ENCODE results near the gene CMSS1.

CMSS1 gene

DNA sequence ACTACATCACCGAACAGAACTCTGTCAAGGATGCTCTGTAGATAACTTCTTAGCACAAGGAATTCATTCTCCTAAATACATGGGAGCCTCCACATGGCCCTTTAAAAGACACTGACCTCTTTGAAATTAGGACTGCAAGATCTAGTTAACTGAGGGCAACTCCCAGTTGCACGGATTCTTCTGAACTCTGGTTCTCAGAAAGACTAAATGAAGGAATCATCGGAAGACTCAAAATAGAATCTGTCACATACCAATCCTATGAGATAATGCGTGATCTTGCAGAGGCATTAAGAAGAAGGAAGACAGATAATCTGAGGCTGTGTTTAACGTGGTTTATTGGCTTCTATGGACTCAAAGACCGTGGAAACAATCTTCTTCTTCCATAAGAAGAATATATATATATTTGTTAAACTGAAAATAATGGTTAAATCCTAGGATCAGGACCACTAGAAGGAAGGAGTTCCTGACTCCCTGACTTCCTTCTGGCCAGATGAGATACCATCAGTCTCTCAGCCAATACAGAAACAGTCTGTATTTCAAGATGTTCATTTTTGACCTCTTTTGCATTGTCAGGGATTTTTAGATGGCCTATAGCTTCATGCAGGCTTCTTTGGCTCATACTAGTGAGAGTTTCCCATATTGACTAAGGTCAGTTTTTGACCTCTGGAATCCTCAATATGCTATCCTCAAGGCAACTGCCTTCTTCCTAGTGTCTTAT lies 409.2 kb downstream of the CMSS1 start:
- TF ChIP-seq REST (IDR thresholded peaks at IDR 0.05; ENCODE audit: insufficient read depth in 1 of 2, low read depth in 2 of 2, low read length in 2 of 2), result no peak
- TF ChIP-seq TAF1 (IDR thresholded peaks at IDR 0.05; ENCODE audit: borderline replicate concordance, insufficient read depth, low read length), result no peak
- no peak for TF ChIP-seq SIN3A (IDR thresholded peaks at IDR 0.05; ENCODE audit: borderline replicate concordance, insufficient read depth, low read length)
- no peak for TF ChIP-seq POLR2AphosphoS5 (IDR thresholded peaks at IDR 0.05; ENCODE audit: low read depth, low read length)
- TF ChIP-seq FOXP2 (optimal IDR thresholded peaks at IDR 0.05; ENCODE audit: borderline replicate concordance, extremely low read depth, extremely low read length, insufficient read depth), result no peak

DNA sequence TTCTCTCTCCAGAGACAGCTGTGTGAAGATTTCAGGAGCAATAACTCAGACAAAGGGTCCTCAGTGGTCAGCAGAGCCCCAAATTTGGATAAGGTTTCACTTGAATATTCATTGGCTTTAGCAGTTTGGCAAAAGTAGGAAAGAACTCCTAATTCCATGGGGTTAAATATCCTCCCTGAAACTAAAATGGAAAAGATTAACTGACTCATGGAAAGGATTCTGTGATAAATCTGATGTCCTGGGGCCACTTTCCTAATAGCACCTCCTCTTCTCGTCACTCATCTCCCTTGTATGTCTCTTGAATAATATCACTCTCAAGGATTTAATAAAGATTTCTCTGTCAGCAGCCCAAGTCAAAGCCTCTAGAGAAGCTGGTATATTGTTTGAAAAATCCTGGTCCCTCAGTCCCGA lies 409.9 kb downstream of the CMSS1 start:
- TF ChIP-seq REST (IDR thresholded peaks at IDR 0.05; ENCODE audit: insufficient read depth in 1 of 2, low read depth in 2 of 2, low read length in 2 of 2) (no peak), SIN3A (IDR thresholded peaks at IDR 0.05; ENCODE audit: borderline replicate concordance, insufficient read depth, low read length) (no peak), POLR2AphosphoS5 (IDR thresholded peaks at IDR 0.05; ENCODE audit: low read depth, low read length) (no peak), FOXP2 (optimal IDR thresholded peaks at IDR 0.05; ENCODE audit: borderline replicate concordance, extremely low read depth, extremely low read length, insufficient read depth) (no peak), TAF1 (IDR thresholded peaks at IDR 0.05; ENCODE audit: borderline replicate concordance, insufficient read depth, low read length) (no peak)

GRCh38 chr3:100228247-100228646 lies 410.6 kb downstream of the CMSS1 start:
- TF ChIP-seq SIN3A (IDR thresholded peaks at IDR 0.05; ENCODE audit: borderline replicate concordance, insufficient read depth, low read length) (no peak), TAF1 (IDR thresholded peaks at IDR 0.05; ENCODE audit: borderline replicate concordance, insufficient read depth, low read length) (no peak)

GRCh38 chr3:100230710-100231109 lies 413.0 kb downstream of the CMSS1 start:
- no peak for TF ChIP-seq SIN3A (IDR thresholded peaks at IDR 0.05; ENCODE audit: borderline replicate concordance, insufficient read depth, low read length)
